Stimulated activated CD4-positive, alpha-beta T cell treated with anti-CD3 and anti-CD28 coated beads, Interleukin-2, amount 100 ng/mL, for 24 hours (primary cell): Measurements from ENCODE around the gene BRAT1.
"Not testable (repeated sequence)": the region's sequence is repeated elsewhere in the genome, so short reads cannot be mapped to it uniquely, and the experiment has no call there.

ENCODE experiments used
- DNase-seq, 2 donors: peaks; one replicate each; pipeline ENCODE4 v3.0.0-alpha.2; 2020

BRAT1 gene

GRCh38 chr7:2535872-2536627, 19.3 kb downstream of the BRAT1 start:
- not testable (repeated sequence) for DNase-seq

- not testable (repeated sequence) for DNase-seq
These were observed 21.1 kb downstream of the BRAT1 start for GRCh38 chr7:2534214-2534613.

- DNase-seq: not testable (repeated sequence)
These were observed 21.8 kb downstream of the BRAT1 start for GRCh38 chr7:2533566-2533965.

- DNase-seq: not testable (repeated sequence)
These were observed 22.5 kb downstream of the BRAT1 start for GRCh38 chr7:2532816-2533215.

GRCh38 chr7:2532199-2532772, 23.0 kb downstream of the BRAT1 start:
- not testable (repeated sequence) for DNase-seq

- DNase-seq: not testable (repeated sequence)
These were observed 23.6 kb downstream of the BRAT1 start for GRCh38 chr7:2531796-2532110.

GRCh38 chr7:2530994-2531795, 24.1 kb downstream of the BRAT1 start:
- not testable (repeated sequence) for DNase-seq

- peak; percentile 62 to 73 for DNase-seq
These were observed 25.0 kb downstream of the BRAT1 start for GRCh38 chr7:2530071-2530987.

- peak; percentile 39 to 46 for DNase-seq
These were observed 25.9 kb downstream of the BRAT1 start for GRCh38 chr7:2529161-2530070.

GRCh38 chr7:2528481-2529095, 26.7 kb downstream of the BRAT1 start:
- DNase-seq: no peak

- peak; percentile 58 to 66 for DNase-seq
These were observed 27.5 kb downstream of the BRAT1 start for GRCh38 chr7:2527505-2528467.

GRCh38 chr7:2526659-2527504, 28.4 kb downstream of the BRAT1 start:
- no peak for DNase-seq

GRCh38 chr7:2525658-2526630, 29.4 kb downstream of the BRAT1 start:
- no peak for DNase-seq

- DNase-seq: no peak
These were observed 30.3 kb downstream of the BRAT1 start for GRCh38 chr7:2524808-2525657.

GRCh38 chr7:2523941-2524807, 31.1 kb downstream of the BRAT1 start:
- DNase-seq: no peak

GRCh38 chr7:2523461-2523936, 31.8 kb downstream of the BRAT1 start:
- no peak for DNase-seq
